K562 treated with DMSO at 1 percent for 24 hours (cell line): Measurements from ENCODE around the gene FREM1. TPM values are rescaled to one million over a fixed set of nuclear protein-coding genes. Genes with fewer than 3 reads are reported as not detected.

Experiments used
- total RNA-seq: library from RNA; unstranded; fragments of 300-600 nt; gene quantifications from 2 replicates; pipeline ENCODE4 v1.2.3, GENCODE V29; 2022; ENCODE audit warnings: low read depth; ENCODE audit not compliant: insufficient read depth

The FREM1 gene
- total RNA-seq = 0.09 and 0.21 TPM in 2 replicates

GRCh38 chr9:14909961-14910805 lies at the start of gene FREM1:
TSS of gene FREM1 (minus strand) at chr9:14910428. CDS start at chr9:14868977, 41,451 bp downstream.

GRCh38 chr9:14722391-14723035 lies 187.7 kb downstream of the FREM1 start, which contains the start of gene CER1:
TSS of gene CER1 (minus strand) at chr9:14722733. CDS start at chr9:14722672, 61 bp downstream.

GRCh38 chr9:14693251-14693861 lies 216.9 kb downstream of the FREM1 start, which contains the start of gene ZDHHC21:
TSS of gene ZDHHC21 (minus strand) at chr9:14693432. CDS start at chr9:14674340, 19,092 bp downstream.

Other genes with a start within 250 kb of the FREM1 start
- gene ZDHHC21, start 217.0 kb downstream of the FREM1 start, total RNA-seq = 0.22 and 0.28 TPM in 2 replicates
- not detected in 2 replicates for gene CER1, start 187.7 kb downstream of the FREM1 start, total RNA-seq